Activated CD8-positive, alpha-beta memory T cell treated with anti-CD3 and anti-CD28 coated beads, Interleukin-2, amount 10 ng/mL, durations not matched to agents 7 days and 5 days (primary cell): ENCODE measurements around the gene CLEC4M. TPM values are rescaled to one million over a fixed set of nuclear protein-coding genes. Genes with fewer than 3 reads are reported as not detected.
"Not testable (repeated sequence)": the region's sequence is repeated elsewhere in the genome, so short reads cannot be mapped to it uniquely, and the experiment has no call there.

ENCODE experiments used
- ATAC-seq: fragments of 150-1000 bp; cut with Tn5 transposase; one replicate; pipeline ENCODE4 v1.10.0; 2021; ENCODE audit warnings: moderate library complexity
- CTCF ChIA-PET: fragments of 350-600 bp; sonication (Branson Sonifier 250); formaldehyde crosslinking; loops from one replicate; lab custom pipeline; 2021; ENCODE audit warnings: antibody characterized with exemption; lab: Charles Lee
- DNase-seq: peaks from one replicate; pipeline ENCODE4 v3.0.0-alpha.2; 2020
- H3K27ac Mint-ChIP-seq: one replicate; pipeline ENCODE4 v1.8.0; 2021; ENCODE audit warnings: mild to moderate bottlenecking, mixed read lengths
- H3K27me3 Mint-ChIP-seq: one replicate; pipeline ENCODE4 v1.8.0; 2021; ENCODE audit warnings: mixed read lengths
- H3K36me3 Mint-ChIP-seq: one replicate; pipeline ENCODE4 v1.8.0; 2021; ENCODE audit warnings: mild to moderate bottlenecking, mixed read lengths
- H3K4me1 Mint-ChIP-seq: one replicate; pipeline ENCODE4 v1.8.0; 2021; ENCODE audit warnings: mixed read lengths
- H3K4me3 Mint-ChIP-seq: one replicate; pipeline ENCODE4 v1.8.0; 2021; ENCODE audit warnings: mild to moderate bottlenecking, moderate library complexity, mixed read lengths
- H3K9me3 Mint-ChIP-seq: one replicate; pipeline ENCODE4 v1.8.0; 2022; ENCODE audit warnings: low read depth, mixed read lengths
- total RNA-seq, 2 experiments: library from RNA; stranded (reverse); gene quantifications; one replicate each; pipeline ENCODE4 v1.2.3, GENCODE V29; 2021

Gene CLEC4M
- total RNA-seq, 2 experiments from 2014 or later = not detected

DNA sequence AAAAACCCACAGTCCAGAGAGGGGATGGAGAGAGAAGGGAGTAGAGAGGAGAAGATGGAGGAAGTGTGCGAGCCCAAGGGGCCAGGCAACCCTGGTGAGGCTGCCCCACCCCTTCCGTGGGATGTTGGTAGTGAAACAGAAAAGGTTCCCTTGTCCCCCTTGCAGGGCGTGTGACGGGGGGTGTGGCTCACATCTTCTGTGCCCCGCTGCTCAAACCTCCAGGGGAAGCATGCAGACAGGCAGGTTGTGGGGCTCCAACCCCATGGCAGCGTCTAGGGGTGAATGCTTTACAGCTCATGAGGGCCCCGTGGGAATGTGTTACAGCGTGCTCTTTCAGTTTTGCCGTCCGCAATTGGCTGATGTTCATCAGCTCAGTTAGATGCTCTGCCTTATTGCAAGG, 52.3 kb downstream of the CLEC4M start:
- ATAC-seq = no peak
- H3K27ac Mint-ChIP-seq = no peak overlapping the region
- H3K4me3 Mint-ChIP-seq = no peak overlapping the region
- H3K36me3 Mint-ChIP-seq = peaks cover 18% of the 10 kb centered on the region
- CTCF ChIA-PET = interaction anchor here (1.0 kb wide), 1 partner anchor 15 kb away, joined by 3 read pairs; no protein-coding TSS in a partner anchor
- H3K9me3 Mint-ChIP-seq = peaks cover 25% of the 10 kb centered on the region
- peaks cover 8% of the 10 kb centered on the region for H3K4me1 Mint-ChIP-seq
- no peak for DNase-seq
- H3K27me3 Mint-ChIP-seq = peaks cover 61% of the 10 kb centered on the region

DNA sequence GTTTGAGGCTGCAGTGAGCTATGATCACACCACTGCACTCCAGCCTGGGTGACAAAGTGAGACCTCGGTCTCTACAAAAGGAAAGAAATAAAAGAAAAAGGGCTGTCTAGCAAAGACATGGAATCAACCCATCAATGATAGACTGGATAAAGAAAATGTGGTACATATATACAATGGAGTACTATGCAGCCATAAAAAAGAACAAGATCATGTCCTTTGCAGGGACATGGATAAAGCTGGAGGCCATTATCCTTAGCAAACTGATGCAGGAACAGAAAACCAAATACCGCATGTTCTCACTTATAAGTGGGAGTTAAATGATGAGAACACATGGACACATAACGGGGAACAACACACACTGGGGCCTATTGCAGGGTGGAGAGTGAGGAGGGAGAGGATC, 53.0 kb downstream of the CLEC4M start:
- not testable (repeated sequence) for H3K4me1 Mint-ChIP-seq, DNase-seq, H3K27ac Mint-ChIP-seq, ATAC-seq, H3K4me3 Mint-ChIP-seq
- CTCF ChIA-PET = interaction anchor here (1.0 kb wide), 1 partner anchor 16 kb away, joined by 3 read pairs; no protein-coding TSS in a partner anchor
- H3K36me3 Mint-ChIP-seq = peaks cover 16% of the 10 kb centered on the region
- H3K9me3 Mint-ChIP-seq = peaks cover 19% of the 10 kb centered on the region
- H3K27me3 Mint-ChIP-seq = peaks cover 61% of the 10 kb centered on the region

DNA sequence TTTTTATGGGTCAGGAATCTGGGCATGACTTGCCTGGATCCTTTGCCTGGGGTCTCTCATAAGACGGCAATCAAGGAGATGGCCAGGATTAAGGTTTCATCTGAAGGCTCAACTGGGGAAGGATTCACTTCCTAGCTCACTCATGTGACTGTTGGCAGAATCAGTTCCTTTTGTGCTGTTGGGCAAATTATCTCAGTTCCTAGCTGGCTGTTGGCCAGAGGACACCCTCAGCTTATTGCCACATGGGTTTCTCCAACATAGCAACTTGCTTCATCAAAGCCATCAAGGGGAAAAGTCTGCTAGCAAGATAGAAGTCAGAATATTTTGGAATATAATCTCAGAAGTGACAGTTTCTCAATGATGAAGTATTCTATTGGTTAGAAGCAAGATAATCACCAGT, 54.8 kb downstream of the CLEC4M start:
- CTCF ChIA-PET = no interaction called here
- ATAC-seq (no peak), DNase-seq (no peak)
- Mint-ChIP-seq H3K27ac (no peak overlapping the region), H3K4me3 (no peak overlapping the region), H3K27me3 (peaks cover 55% of the 10 kb centered on the region), H3K9me3 (peaks cover 19% of the 10 kb centered on the region), H3K4me1 (peaks cover 8% of the 10 kb centered on the region), H3K36me3 (peaks cover 9% of the 10 kb centered on the region)

DNA sequence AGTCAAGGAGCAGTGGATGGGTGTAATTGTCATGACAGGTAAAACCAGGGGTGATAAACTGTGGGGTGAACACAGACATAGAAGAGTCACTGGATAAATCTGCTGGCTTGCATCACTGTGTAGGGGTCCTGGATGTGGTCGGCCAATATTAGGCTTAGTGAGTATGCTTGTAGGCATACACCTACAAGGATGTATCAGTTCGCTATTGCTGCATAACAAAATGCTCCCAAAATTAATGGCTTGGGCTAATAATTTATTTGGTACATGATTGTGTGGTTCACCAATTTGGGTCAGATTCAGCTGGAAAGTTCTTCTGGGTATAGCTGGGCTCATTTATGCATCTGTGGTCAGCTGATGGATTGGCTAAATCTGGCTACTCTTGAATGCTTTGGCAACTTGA, 55.8 kb downstream of the CLEC4M start:
- H3K9me3 Mint-ChIP-seq = peaks cover 19% of the 10 kb centered on the region
- peaks cover 8% of the 10 kb centered on the region for H3K4me1 Mint-ChIP-seq
- H3K27me3 Mint-ChIP-seq = peaks cover 54% of the 10 kb centered on the region
- no peak overlapping the region for H3K4me3 Mint-ChIP-seq
- H3K36me3 Mint-ChIP-seq = peaks cover 7% of the 10 kb centered on the region
- ATAC-seq (no peak), DNase-seq (no peak)
- H3K27ac Mint-ChIP-seq = no peak overlapping the region
- CTCF ChIA-PET = interaction anchor here (1.0 kb wide), 1 partner anchor 13 kb away, joined by 4 read pairs; no protein-coding TSS in a partner anchor

Other genes starting within 250 kb of the CLEC4M start
- gene ZNF358, start 247.1 kb upstream of the CLEC4M start, total RNA-seq = 10 to 100 TPM in 1 of 2 experiments, 1 to 10 TPM in 1; 8.9 to 11.3 TPM
- gene MCOLN1, start 240.6 kb upstream of the CLEC4M start, total RNA-seq = 10 to 100 TPM; 15.8 to 20.7 TPM
- 100 to 1,000 TPM; 160 to 184 TPM for gene PNPLA6, start 227.5 kb upstream of the CLEC4M start, total RNA-seq
- gene CAMSAP3, start 167.4 kb upstream of the CLEC4M start, total RNA-seq = under 1 TPM; 0.15 to 0.30 TPM
- 10 to 100 TPM; 43.7 to 51.5 TPM for gene XAB2, start 133.7 kb upstream of the CLEC4M start, total RNA-seq
- gene PET100, start 133.4 kb upstream of the CLEC4M start, total RNA-seq = 100 to 1,000 TPM; 132 to 163 TPM
- gene PCP2, start 129.5 kb upstream of the CLEC4M start, total RNA-seq = under 1 TPM; 0.56 to 0.99 TPM
- 100 to 1,000 TPM; 132 to 158 TPM for gene STXBP2, start 126.1 kb upstream of the CLEC4M start, total RNA-seq
- not detected for gene RETN, start 94.2 kb upstream of the CLEC4M start, total RNA-seq
- gene MCEMP1, start 86.2 kb upstream of the CLEC4M start, total RNA-seq = not detected
- gene TRAPPC5, start 82.4 kb upstream of the CLEC4M start, total RNA-seq = 10 to 100 TPM; 80.1 to 91.0 TPM
- gene FCER2, start 61.1 kb upstream of the CLEC4M start, total RNA-seq = under 1 TPM in 1 of 2 experiments, not detected in 1; 0.23 TPM
- not detected for gene CLEC4G, start 31.1 kb upstream of the CLEC4M start, total RNA-seq
- not detected for gene CD209, start 15.7 kb upstream of the CLEC4M start, total RNA-seq
- 1 to 10 TPM; 6.0 to 6.1 TPM for gene EVI5L, start 67.0 kb downstream of the CLEC4M start, total RNA-seq
- under 1 TPM in 1 of 2 experiments, not detected in 1; 0.06 TPM for gene PRR36, start 111.1 kb downstream of the CLEC4M start, total RNA-seq
- not detected for gene LRRC8E, start 125.3 kb downstream of the CLEC4M start, total RNA-seq
- gene MAP2K7, start 140.6 kb downstream of the CLEC4M start, total RNA-seq = 10 to 100 TPM; 38.0 to 41.6 TPM
- gene TGFBR3L, start 151.6 kb downstream of the CLEC4M start, total RNA-seq = 1 to 10 TPM; 7.7 to 9.1 TPM
- 10 to 100 TPM; 18.0 to 24.0 TPM for gene SNAPC2, start 157.1 kb downstream of the CLEC4M start, total RNA-seq
- under 1 TPM in 1 of 2 experiments, not detected in 1; 0.23 TPM for gene CTXN1, start 162.9 kb downstream of the CLEC4M start, total RNA-seq
- gene TIMM44, start 180.4 kb downstream of the CLEC4M start, total RNA-seq = 10 to 100 TPM; 63.7 to 76.4 TPM
- 100 to 1,000 TPM; 119 to 150 TPM for gene ELAVL1, start 242.4 kb downstream of the CLEC4M start, total RNA-seq